ENCODE results near the gene CSTA. TPM values are rescaled to one million over a fixed set of nuclear protein-coding genes. Genes with fewer than 3 reads are reported as not detected.

The CSTA gene
- total RNA-seq, 2 experiments from 2014 or later, result 0.22 TPM; not detected in 1

- ChIA-PET CTCF (ENCODE audit: unreplicated experiment) (no interaction called here), POLR2A (interaction anchor here (0.7 kb wide), 2 partner anchors 14 to 43 kb away, joined by 3 read pairs; no protein-coding TSS in a partner anchor)
- H3K27ac ChIP-seq (ENCODE audit: low read depth, low read length, poor library complexity, severe bottlenecking), result no peak overlapping the region
- peaks cover 6% of the 10 kb centered on the region for H3K4me1 ChIP-seq (ENCODE audit: insufficient read depth, low read length, poor library complexity, severe bottlenecking)
- BruUV-seq (replicated peaks), result no TSS peak
- H3K4me2 ChIP-seq (ENCODE audit: low read length), result no peak overlapping the region
- no peak for DNase-seq (ENCODE audit: low spot score)
- H3K36me3 ChIP-seq (ENCODE audit: insufficient read depth, low read length), result peaks cover 31% of the 10 kb centered on the region
- intact Hi-C loops (cut with micrococcal nuclease; ENCODE audit: unreplicated experiment), result loop anchor here (5.0 kb wide), 1 partner anchor 272 kb away; no protein-coding TSS in a partner anchor
- H3K9me2 ChIP-seq (ENCODE audit: insufficient read depth, low read length), result no peaks in the 10 kb centered on the region
- no peaks in the 10 kb centered on the region for H3K9me3 ChIP-seq (ENCODE audit: low read length)
- no peak overlapping the region for H2AFZ ChIP-seq (ENCODE audit: low read length)
- H3K4me3 ChIP-seq (ENCODE audit: low read depth, low read length, poor library complexity, severe bottlenecking), result no peak overlapping the region
- peaks cover 4% of the 10 kb centered on the region; the same call in 1 of the 2 replicates for H3K79me2 ChIP-seq (ENCODE audit: insufficient read depth, low read depth, low read length)
- TF ChIP-seq EZH2phosphoT487 (IDR thresholded peaks at IDR 0.05; ENCODE audit: borderline replicate concordance, low read depth, low read length) (no peak), CTCF (conservative IDR thresholded peaks at IDR 0.05; ENCODE audit: low read length) (no peak)
- H4K20me1 ChIP-seq (ENCODE audit: insufficient read depth, low read length), result 0 out of 2 replicates have a peak, but pooled peaks cover 5% of the 10 kb centered on the region
Observed at GRCh38 chr3:122390665-122391064, 65.6 kb downstream of the CSTA start.

Other genes with a start within 250 kb of the CSTA start
- gene CASR, start 141.6 kb upstream of the CSTA start, total RNA-seq (2014; rRNA removed; shearing (Covaris generic)), result not detected in 2 replicates
- 0.04 TPM in 1 of 2 replicates, not detected in the other for gene CASR, start 141.6 kb upstream of the CSTA start, total RNA-seq (2022)
- 44.7 and 55.3 TPM in 2 replicates for gene MIX23, start 58.0 kb downstream of the CSTA start, total RNA-seq (2014; rRNA removed; shearing (Covaris generic))
- 59.2 and 71.3 TPM in 2 replicates for gene MIX23, start 58.0 kb downstream of the CSTA start, total RNA-seq (2022)
- 27.9 and 43.2 TPM in 2 replicates for gene FAM162A, start 58.9 kb downstream of the CSTA start, total RNA-seq (2014; rRNA removed; shearing (Covaris generic))
- 36.0 and 61.1 TPM in 2 replicates for gene FAM162A, start 58.9 kb downstream of the CSTA start, total RNA-seq (2022)
- gene WDR5B, start 90.8 kb downstream of the CSTA start, total RNA-seq (2014; rRNA removed; shearing (Covaris generic)), result 6.9 and 8.3 TPM in 2 replicates
- 6.3 and 7.3 TPM in 2 replicates for gene WDR5B, start 90.8 kb downstream of the CSTA start, total RNA-seq (2022)
- 20.0 and 24.6 TPM in 2 replicates for gene KPNA1, start 189.7 kb downstream of the CSTA start, total RNA-seq (2014; rRNA removed; shearing (Covaris generic))
- 73.1 and 77.5 TPM in 2 replicates for gene KPNA1, start 189.7 kb downstream of the CSTA start, total RNA-seq (2022)
- gene PARP9, start 239.1 kb downstream of the CSTA start, total RNA-seq (2014; rRNA removed; shearing (Covaris generic)), result 1.4 TPM in 2 replicates
- gene PARP9, start 239.1 kb downstream of the CSTA start, total RNA-seq (2022), result 0.57 and 0.65 TPM in 2 replicates
- gene DTX3L, start 239.1 kb downstream of the CSTA start, total RNA-seq (2014; rRNA removed; shearing (Covaris generic)), result 1.5 and 2.2 TPM in 2 replicates
- gene DTX3L, start 239.1 kb downstream of the CSTA start, total RNA-seq (2022), result 0.94 and 1.3 TPM in 2 replicates

Measured in OCI-LY7 (cell line).